Activated CD8-positive, alpha-beta T cell treated with anti-CD3 and anti-CD28 coated beads, Interleukin-2, amount 10 ng/mL, durations not matched to agents 7 days and 5 days (primary cell): ENCODE results near the gene ALDH1L1. TPM values are rescaled to one million over a fixed set of nuclear protein-coding genes. Genes with fewer than 3 reads are reported as not detected.

Source experiments
- ATAC-seq: fragments of 150-1000 bp; cut with Tn5 transposase; one replicate; pipeline ENCODE4 v1.10.0; 2021; ENCODE audit warnings: moderate library complexity
- CTCF ChIA-PET: fragments of 350-600 bp; sonication (Branson Sonifier 250); formaldehyde crosslinking; loops from one replicate; lab custom pipeline; 2021; ENCODE audit warnings: antibody characterized with exemption; lab: Charles Lee
- POLR2A ChIA-PET: fragments of 350-600 bp; sonication (Branson Sonifier 250); formaldehyde crosslinking; loops from one replicate; lab custom pipeline; 2021; ENCODE audit warnings: antibody characterized with exemption; lab: Charles Lee
- DNase-seq: peaks from one replicate; pipeline ENCODE4 v3.0.0-alpha.2; 2020
- H3K27ac Mint-ChIP-seq: one replicate; pipeline ENCODE4 v1.8.0; 2021; ENCODE audit warnings: mild to moderate bottlenecking, mixed read lengths
- H3K27me3 Mint-ChIP-seq: one replicate; pipeline ENCODE4 v1.8.0; 2021; ENCODE audit warnings: low read depth, mixed read lengths
- H3K36me3 Mint-ChIP-seq: one replicate; pipeline ENCODE4 v1.8.0; 2021; ENCODE audit warnings: low read depth, mixed read lengths
- H3K4me1 Mint-ChIP-seq: one replicate; pipeline ENCODE4 v1.8.0; 2021; ENCODE audit warnings: low read depth, mixed read lengths
- H3K4me3 Mint-ChIP-seq: one replicate; pipeline ENCODE4 v1.8.0; 2021; ENCODE audit warnings: mild to moderate bottlenecking, mixed read lengths
- H3K9me3 Mint-ChIP-seq: one replicate; pipeline ENCODE4 v1.8.0; 2022; ENCODE audit warnings: mixed read lengths; ENCODE audit not compliant: insufficient read depth
- total RNA-seq, 2 experiments: library from RNA; stranded (reverse); gene quantifications; one replicate each; pipeline ENCODE4 v1.2.3, GENCODE V29; 2021

Gene ALDH1L1
- total RNA-seq, 2 experiments from 2014 or later: not detected

DNA sequence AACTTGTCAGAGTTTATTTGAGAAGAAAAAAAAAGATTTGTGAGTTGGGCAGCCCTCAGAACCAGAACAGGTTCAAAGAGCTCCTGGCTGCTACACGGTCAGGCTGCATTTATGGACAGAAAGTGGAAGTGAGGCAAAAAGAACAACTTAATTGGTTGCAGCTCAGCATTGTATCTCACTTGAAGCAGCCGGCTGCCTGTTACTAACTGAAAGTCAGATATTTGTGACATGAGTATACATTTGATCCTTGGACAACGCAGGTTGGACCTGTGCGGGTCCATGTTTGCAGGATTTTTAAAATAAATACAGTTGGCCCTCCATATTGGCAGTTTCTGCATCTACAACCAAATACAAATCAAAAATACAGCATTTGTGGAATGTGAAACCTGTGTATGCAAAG, 7.5 kb upstream of the ALDH1L1 start:
- CTCF ChIA-PET: no interaction called here
- no peak for DNase-seq

DNA sequence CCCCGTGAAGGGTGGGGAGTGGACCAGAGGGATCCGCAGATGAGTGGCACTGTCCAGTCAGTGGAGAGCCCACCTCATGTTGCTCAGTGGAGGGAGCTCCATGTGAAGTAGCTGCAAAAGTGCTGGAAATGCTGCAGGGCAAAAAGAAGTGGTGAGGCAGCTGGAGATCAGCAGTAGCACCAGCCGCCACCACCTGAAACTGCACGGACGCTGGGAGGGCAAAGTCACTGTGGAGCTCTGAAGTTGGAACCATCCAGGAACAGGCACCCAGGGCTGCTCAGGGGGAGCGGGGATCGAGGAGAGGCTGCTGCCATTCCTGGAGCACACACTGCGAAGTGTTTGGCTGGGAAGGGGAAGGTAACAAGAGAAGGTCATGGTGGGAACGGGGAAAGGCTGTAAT, 6.4 kb upstream of the ALDH1L1 start:
- ChIA-PET CTCF (no interaction called here), POLR2A (interaction anchor here (1.0 kb wide), 1 partner anchor 12 kb away, joined by 3 read pairs; no protein-coding TSS in a partner anchor)
- ATAC-seq (no peak), DNase-seq (no peak)
- no peak overlapping the region for H3K4me3 Mint-ChIP-seq
- H3K27me3 Mint-ChIP-seq: peaks cover 16% of the 10 kb centered on the region
- no peaks in the 10 kb centered on the region for H3K36me3 Mint-ChIP-seq
- H3K27ac Mint-ChIP-seq: no peak overlapping the region
- no peaks in the 10 kb centered on the region for H3K4me1 Mint-ChIP-seq
- H3K9me3 Mint-ChIP-seq: no peaks in the 10 kb centered on the region

More for the DNA sequence above, 7.5 kb upstream of the ALDH1L1 start:
- ATAC-seq: no peak
- Mint-ChIP-seq H3K27ac (no peak overlapping the region), H3K9me3 (peaks cover 6% of the 10 kb centered on the region), H3K27me3 (peaks cover 12% of the 10 kb centered on the region), H3K4me3 (no peak overlapping the region), H3K4me1 (no peaks in the 10 kb centered on the region), H3K36me3 (no peaks in the 10 kb centered on the region)
- POLR2A ChIA-PET: no interaction called here

DNA sequence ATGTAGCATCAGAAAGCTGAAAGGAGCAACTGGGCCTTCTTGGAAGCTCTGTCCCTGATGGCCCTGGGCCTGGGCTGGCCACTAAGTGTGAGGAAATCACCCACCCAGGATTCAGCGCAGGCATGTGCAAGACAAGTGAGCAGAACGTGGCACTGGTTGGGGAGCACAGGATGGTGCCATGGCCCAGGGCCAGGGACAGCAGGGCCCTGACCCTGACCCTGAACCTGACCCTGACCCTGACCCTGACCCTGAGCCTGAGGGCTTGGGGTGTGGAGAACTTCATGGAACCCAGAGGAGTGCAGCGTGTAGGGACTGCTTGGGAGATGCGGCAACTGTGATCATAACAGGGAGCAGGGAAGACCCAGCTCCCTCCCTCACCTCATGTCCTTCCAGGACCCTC, 5.9 kb upstream of the ALDH1L1 start:
- ATAC-seq (no peak), DNase-seq (no peak)
- POLR2A ChIA-PET: interaction anchor here (1.0 kb wide), 1 partner anchor 12 kb away, joined by 3 read pairs; no protein-coding TSS in a partner anchor
- H3K4me3 Mint-ChIP-seq: no peak overlapping the region
- no peaks in the 10 kb centered on the region for H3K36me3 Mint-ChIP-seq
- peaks cover 21% of the 10 kb centered on the region for H3K27me3 Mint-ChIP-seq
- no peaks in the 10 kb centered on the region for H3K4me1 Mint-ChIP-seq
- H3K9me3 Mint-ChIP-seq: no peaks in the 10 kb centered on the region
- CTCF ChIA-PET: no interaction called here
- H3K27ac Mint-ChIP-seq: no peak overlapping the region

DNA sequence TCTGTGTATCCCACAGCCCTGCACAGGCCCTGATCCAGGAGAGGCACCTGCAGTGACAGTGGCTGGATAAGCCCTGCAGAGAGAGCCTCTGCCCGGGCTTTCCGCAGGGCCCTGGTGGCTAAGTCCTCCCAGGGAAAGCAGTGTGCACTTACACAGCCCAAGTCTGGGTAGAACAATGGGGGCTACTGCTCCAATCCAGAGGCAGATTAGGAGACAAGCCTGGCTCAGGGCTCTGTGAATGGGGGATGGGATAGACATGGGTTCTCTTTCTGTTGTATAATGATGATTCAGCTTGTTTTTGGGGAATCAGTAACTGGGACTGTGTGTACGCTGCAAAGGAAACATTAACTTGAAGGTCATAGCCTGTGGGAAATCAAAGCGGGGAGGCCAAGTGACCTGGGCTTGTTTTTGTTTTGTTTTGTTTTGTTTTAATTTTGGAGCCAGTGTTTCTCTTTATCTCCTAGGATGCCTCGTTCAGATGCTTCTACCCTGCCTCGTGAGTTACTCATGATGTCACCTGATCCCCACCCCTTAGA, 4.1 kb upstream of the ALDH1L1 start:
- no peak for ATAC-seq
- DNase-seq: no peak
- no peak overlapping the region for H3K27ac Mint-ChIP-seq
- H3K4me1 Mint-ChIP-seq: no peaks in the 10 kb centered on the region
- H3K9me3 Mint-ChIP-seq: no peaks in the 10 kb centered on the region
- peaks cover 29% of the 10 kb centered on the region for H3K27me3 Mint-ChIP-seq
- no peak overlapping the region for H3K4me3 Mint-ChIP-seq
- CTCF ChIA-PET: no interaction called here
- POLR2A ChIA-PET: no interaction called here
- H3K36me3 Mint-ChIP-seq: no peaks in the 10 kb centered on the region

DNA sequence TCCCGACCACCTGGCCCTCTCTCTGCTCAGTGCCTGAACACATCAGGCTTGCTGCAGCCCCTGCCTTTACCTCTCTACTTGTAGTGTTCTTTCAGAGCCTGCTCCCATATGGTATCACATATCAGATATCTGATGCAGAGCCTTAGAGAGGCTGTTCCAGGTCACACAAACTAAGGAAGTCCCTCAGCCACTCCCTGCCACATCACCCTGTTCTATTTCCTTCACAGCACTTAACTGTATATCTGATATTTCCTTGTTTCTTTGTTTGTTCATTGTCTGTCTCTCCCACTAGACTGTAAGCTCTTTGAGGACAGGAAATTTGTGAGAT, 976 bp upstream of the ALDH1L1 start:
- POLR2A ChIA-PET: no interaction called here
- H3K36me3 Mint-ChIP-seq: no peaks in the 10 kb centered on the region
- H3K27me3 Mint-ChIP-seq: peaks cover 40% of the 10 kb centered on the region
- DNase-seq: no peak
- no peaks in the 10 kb centered on the region for H3K9me3 Mint-ChIP-seq
- no peak for ATAC-seq
- CTCF ChIA-PET: no interaction called here
- H3K4me3 Mint-ChIP-seq: no peak overlapping the region
- no peaks in the 10 kb centered on the region for H3K4me1 Mint-ChIP-seq
- no peak overlapping the region for H3K27ac Mint-ChIP-seq

DNA sequence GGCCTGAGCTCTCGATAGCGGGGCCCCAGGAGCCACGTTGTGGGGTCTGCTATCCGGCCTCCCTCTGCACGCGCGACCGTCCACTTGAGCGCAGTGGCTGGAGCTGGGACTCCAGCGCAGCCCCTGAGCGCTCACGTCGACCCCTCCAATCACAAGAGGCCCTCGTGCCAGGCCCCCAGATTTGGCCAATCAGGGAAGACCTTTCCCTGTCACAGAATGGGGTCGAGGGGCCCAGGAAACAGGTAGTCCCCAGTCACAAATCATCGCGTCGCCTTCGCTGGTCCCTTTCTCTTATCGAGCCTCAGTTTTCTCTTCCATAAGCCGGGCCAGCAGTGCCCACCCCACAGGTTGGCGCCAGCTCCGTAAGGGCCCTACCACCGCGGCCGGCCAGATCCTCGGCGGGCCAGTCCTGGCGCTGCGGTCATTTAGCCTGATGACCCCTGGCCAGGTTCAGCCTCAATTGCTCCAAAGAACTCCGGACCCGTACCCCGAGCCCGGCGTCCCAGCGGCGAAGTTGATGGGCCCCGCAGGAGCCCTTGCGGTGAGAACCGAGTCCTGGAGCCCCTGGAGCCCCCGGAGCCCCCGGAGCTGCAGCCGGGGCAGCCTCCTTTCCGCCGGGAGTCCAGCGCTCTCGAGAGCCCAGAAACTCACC, 435 bp downstream of the ALDH1L1 start:
- Mint-ChIP-seq H3K4me1 (no peaks in the 10 kb centered on the region), H3K27ac (no peak overlapping the region), H3K9me3 (no peaks in the 10 kb centered on the region), H3K36me3 (no peaks in the 10 kb centered on the region), H3K4me3 (no peak overlapping the region), H3K27me3 (peaks cover 46% of the 10 kb centered on the region)
- ATAC-seq (no peak), DNase-seq (no peak)
- POLR2A ChIA-PET: interaction anchor here (0.6 kb wide), 1 partner anchor 217 kb away, joined by 3 read pairs; no protein-coding TSS in a partner anchor
- CTCF ChIA-PET: no interaction called here

DNA sequence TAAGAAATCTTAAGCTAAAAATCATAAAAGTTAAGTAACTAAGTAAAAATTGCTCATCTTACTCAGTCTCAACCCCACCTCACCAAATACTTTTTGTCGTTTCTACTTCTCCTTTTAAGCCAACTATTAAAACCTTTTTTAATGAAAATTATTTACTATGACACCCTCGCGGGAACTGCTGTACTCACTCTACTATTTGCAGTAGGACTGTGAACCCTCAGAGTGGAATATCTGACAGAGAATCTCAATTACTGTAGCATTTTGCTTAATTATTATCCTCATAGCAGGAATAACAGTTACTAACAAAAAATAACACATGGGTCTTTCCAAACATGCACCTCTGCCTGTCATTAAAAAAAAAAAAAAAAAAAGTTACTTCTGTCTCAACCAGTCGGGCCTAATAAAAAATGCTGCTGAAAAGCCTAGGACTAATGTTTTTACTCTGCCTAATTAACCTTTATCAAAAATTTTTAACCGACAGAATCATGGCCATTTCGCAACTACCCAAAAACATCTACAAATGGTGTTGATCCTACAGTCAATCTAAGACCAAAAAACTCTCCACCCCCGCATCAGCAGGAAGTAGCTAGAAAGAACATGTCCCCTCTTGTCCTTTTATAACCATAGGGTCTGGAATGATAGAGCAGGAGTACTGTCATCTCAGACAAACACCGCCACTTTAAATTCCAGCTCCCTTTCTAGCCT, 10.2 kb downstream of the ALDH1L1 start:
- no peak overlapping the region for H3K27ac Mint-ChIP-seq
- no peaks in the 10 kb centered on the region for H3K9me3 Mint-ChIP-seq
- no peaks in the 10 kb centered on the region for H3K4me1 Mint-ChIP-seq
- ATAC-seq: no peak
- peaks cover 46% of the 10 kb centered on the region for H3K27me3 Mint-ChIP-seq
- H3K36me3 Mint-ChIP-seq: no peaks in the 10 kb centered on the region
- ChIA-PET POLR2A (no interaction called here), CTCF (no interaction called here)
- no peak for DNase-seq
- H3K4me3 Mint-ChIP-seq: no peak overlapping the region

DNA sequence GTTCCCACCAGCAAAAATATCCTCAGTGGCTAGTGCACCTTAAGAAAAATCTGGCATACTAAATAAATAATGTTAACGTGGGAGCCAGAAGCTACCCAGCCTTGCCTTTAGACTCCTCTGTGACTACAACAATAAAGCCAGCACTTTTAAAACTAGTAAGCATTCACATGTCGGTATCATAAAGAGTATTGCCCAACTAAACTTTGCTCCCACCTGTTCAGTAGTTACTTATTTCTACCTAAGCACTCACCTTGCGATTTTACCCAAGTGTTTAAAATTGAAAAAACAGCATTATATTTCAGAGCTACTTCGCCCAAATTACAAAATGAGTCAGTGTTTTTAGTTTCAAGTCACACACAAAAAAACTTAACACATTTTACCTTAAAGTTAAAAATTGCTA, 12.8 kb downstream of the ALDH1L1 start:
- no peak for DNase-seq
- ChIA-PET CTCF (interaction anchor here (0.7 to 1.1 kb wide), 2 partner anchors 15 to 34 kb away, joined by 3 to 4 read pairs; no protein-coding TSS in a partner anchor), POLR2A (no interaction called here)
- ATAC-seq: no peak
- Mint-ChIP-seq H3K27ac (no peak overlapping the region), H3K36me3 (no peaks in the 10 kb centered on the region), H3K4me1 (no peaks in the 10 kb centered on the region), H3K9me3 (no peaks in the 10 kb centered on the region), H3K4me3 (no peak overlapping the region), H3K27me3 (peaks cover 42% of the 10 kb centered on the region)

DNA sequence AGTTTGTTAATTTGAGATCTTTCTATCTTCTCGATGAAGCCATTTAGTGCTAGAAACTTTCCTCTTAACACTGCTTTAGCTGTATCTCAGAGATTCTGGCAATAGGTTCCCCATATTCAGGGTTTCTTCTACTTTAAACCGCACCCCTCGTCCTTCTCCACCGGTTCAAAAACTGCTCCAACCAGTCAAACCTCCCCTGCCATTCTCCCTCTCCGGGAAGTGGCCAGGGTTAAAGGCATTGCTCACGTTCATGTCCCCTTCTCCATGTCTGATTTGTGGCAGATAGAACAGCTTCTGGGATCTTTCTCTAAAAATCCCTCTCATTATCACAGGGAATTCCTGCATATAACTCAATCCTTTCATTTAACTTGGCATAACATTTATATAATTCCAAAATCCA, 14.4 kb downstream of the ALDH1L1 start:
- no peak overlapping the region for H3K27ac Mint-ChIP-seq
- DNase-seq: no peak
- H3K4me1 Mint-ChIP-seq: no peaks in the 10 kb centered on the region
- H3K4me3 Mint-ChIP-seq: no peak overlapping the region
- no peak for ATAC-seq
- ChIA-PET CTCF (interaction anchor here (0.7 kb wide), 1 partner anchor 33 kb away, joined by 3 read pairs; no protein-coding TSS in a partner anchor), POLR2A (no interaction called here)
- H3K27me3 Mint-ChIP-seq: peaks cover 30% of the 10 kb centered on the region
- no peaks in the 10 kb centered on the region for H3K36me3 Mint-ChIP-seq
- no peaks in the 10 kb centered on the region for H3K9me3 Mint-ChIP-seq

DNA sequence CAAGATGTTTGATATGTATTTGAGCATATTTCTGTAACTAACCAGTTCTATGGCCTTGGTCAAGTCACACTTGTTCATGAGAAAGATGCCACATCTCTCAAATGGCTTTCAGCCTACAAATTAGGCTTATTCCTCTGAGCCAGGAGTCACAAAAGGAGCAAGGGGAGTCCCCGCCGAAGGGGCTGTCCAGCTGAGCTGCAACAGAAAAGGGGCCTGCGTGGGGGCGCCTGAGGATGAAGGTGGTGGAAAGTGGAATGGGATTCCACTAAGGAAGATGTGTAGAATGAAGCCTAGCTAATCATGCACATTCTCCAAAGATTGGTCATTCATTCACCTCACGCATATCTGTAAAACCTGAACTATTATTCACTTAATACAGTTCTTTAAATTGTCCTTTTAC, 19.1 kb downstream of the ALDH1L1 start:
- Mint-ChIP-seq H3K36me3 (no peaks in the 10 kb centered on the region), H3K4me1 (no peaks in the 10 kb centered on the region), H3K27ac (no peak overlapping the region), H3K9me3 (no peaks in the 10 kb centered on the region), H3K27me3 (peaks cover 17% of the 10 kb centered on the region), H3K4me3 (no peak overlapping the region)
- ATAC-seq (no peak), DNase-seq (no peak)
- CTCF ChIA-PET: no interaction called here
- POLR2A ChIA-PET: no interaction called here

DNA sequence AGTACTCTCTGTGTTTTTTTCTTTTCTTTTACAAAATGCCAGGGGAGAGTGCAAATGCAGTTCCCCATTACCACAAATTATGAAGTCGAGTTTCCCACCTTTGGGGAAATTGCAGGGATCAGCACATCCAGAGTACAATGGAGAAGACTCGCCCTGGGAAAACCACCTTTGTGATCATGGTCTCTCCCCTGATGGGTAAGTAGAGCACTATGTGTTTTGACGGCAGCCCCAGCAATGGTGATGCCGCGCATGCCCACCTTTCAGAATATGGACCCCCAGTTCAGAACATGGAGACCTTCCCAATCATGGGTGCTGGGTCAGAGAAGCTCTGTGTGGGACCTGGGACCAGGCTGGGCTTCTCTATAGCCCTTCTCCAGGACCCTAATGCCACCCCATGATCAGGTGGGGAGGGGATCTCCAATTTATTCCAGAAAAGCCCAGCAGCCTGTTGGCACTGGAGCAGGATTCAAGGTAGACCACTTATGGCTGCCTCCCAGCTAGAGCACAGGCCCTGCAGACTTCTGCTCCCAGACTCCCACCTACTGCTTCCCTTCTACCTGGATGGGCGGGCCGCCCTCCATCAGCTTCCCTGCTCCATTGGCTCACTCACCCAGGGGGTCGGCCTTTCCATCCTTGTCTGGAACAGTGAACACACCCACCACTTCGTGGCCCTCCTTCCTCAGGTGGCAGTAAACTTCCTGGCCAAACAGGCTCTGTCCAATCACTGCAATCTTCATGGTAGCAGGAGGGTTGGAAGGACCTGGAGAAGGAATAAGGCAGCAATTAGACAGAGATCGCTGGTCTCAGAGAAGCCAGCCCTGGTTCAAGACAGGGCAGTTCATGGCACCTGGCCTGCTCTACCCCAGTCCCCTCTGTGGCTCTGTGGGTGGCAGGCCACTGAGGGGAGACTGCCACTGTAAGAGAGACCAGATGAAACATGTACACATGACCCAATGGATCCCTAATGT, 19.9 kb downstream of the ALDH1L1 start:
- ATAC-seq (no peak), DNase-seq (no peak)
- no peaks in the 10 kb centered on the region for H3K36me3 Mint-ChIP-seq
- no peak overlapping the region for H3K4me3 Mint-ChIP-seq
- H3K27ac Mint-ChIP-seq: no peak overlapping the region
- no peaks in the 10 kb centered on the region for H3K4me1 Mint-ChIP-seq
- ChIA-PET POLR2A (no interaction called here), CTCF (no interaction called here)
- H3K27me3 Mint-ChIP-seq: peaks cover 10% of the 10 kb centered on the region
- no peaks in the 10 kb centered on the region for H3K9me3 Mint-ChIP-seq
